ENCODE measurements around the gene VIT.

DNA sequence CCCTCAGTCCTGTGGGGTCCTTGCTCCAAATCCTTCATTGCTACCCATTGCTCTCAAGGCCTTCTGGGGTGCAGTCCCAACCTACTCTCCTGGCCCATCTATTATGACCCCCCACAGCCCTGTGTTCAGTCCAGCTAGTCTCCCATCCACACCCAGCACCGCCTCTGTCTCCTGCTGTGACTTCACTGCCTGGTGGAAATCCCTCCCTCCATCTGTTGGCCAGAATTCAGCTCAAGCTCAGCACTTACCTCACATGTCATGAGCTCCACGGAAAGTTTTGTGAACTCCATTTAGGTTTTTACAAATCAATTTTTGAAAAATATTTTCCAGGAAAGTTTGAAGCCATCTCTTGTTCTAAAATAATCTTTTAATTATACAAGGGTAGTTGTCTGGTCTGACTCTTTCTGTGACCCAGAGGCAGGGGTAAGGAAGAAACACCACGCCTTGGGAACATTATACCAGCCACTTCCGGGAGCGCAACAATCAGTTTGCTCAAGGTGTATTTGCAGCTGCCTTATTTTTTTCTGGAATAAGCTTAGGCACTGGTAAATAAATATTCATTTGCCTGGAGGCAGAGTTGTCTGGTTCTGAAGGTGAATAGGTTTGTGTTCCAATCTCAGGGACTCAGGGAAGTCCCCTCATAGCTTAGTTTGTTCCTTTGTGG lies 110.8 kb downstream of the VIT start:
- TF ChIP-seq, protein P1, sequence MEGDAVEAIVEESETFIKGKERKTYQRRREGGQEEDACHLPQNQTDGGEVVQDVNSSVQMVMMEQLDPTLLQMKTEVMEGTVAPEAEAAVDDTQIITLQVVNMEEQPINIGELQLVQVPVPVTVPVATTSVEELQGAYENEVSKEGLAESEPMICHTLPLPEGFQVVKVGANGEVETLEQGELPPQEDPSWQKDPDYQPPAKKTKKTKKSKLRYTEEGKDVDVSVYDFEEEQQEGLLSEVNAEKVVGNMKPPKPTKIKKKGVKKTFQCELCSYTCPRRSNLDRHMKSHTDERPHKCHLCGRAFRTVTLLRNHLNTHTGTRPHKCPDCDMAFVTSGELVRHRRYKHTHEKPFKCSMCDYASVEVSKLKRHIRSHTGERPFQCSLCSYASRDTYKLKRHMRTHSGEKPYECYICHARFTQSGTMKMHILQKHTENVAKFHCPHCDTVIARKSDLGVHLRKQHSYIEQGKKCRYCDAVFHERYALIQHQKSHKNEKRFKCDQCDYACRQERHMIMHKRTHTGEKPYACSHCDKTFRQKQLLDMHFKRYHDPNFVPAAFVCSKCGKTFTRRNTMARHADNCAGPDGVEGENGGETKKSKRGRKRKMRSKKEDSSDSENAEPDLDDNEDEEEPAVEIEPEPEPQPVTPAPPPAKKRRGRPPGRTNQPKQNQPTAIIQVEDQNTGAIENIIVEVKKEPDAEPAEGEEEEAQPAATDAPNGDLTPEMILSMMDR (conservative IDR thresholded peaks at IDR 0.05; ENCODE audit: low read depth in 2 of 2), result no peak
- no peak for TF ChIP-seq EZH2 (IDR thresholded peaks at IDR 0.05; ENCODE audit: low read depth, unreplicated experiment)

All from GM23338 (cell line).